GM12864 (cell line): ENCODE measurements around the gene RPS6KA5.
"Not testable (repeated sequence)": the region's sequence is repeated elsewhere in the genome, so short reads cannot be mapped to it uniquely, and the experiment has no call there.

Source experiments
- DNase-seq: peaks from one replicate; pipeline ENCODE4 v3.0.0-alpha.2; 2011; ENCODE audit warnings: low read depth
- H3K4me3 ChIP-seq: 2 replicates; pipeline ENCODE4 v1.5.1; 2011; ENCODE audit warnings: mild to moderate bottlenecking, low read depth, low read length, control low read depth
- TF ChIP-seq, protein P1 (sequence below): IDR thresholded peaks from 2 replicates; pipeline ENCODE4 v1.5.1; 2011; ENCODE audit warnings: low read depth, mild to moderate bottlenecking, moderate library complexity, low read length, control low read depth, inconsistent platforms; ENCODE audit errors: missing control alignments

The RPS6KA5 gene

DNA sequence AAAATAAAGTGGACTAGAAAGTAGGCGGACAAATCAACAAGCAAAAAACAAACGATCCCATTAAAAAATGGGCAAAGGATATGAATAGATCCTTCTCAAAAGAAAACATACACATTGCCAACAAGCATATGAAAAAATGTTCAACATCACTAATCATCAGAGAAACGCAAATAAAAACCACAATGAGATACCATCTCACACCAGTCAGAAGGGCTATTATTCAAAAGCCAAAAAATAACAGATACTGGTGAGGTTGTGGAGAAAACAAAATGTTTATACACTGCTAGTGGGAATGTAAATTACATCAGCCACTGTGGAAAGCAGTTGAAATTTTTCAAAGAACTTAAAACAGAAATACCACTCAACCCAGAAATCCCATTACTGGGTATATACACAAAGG is 70.3 kb downstream of the RPS6KA5 start:
- no peak for DNase-seq
- TF ChIP-seq, protein P1, sequence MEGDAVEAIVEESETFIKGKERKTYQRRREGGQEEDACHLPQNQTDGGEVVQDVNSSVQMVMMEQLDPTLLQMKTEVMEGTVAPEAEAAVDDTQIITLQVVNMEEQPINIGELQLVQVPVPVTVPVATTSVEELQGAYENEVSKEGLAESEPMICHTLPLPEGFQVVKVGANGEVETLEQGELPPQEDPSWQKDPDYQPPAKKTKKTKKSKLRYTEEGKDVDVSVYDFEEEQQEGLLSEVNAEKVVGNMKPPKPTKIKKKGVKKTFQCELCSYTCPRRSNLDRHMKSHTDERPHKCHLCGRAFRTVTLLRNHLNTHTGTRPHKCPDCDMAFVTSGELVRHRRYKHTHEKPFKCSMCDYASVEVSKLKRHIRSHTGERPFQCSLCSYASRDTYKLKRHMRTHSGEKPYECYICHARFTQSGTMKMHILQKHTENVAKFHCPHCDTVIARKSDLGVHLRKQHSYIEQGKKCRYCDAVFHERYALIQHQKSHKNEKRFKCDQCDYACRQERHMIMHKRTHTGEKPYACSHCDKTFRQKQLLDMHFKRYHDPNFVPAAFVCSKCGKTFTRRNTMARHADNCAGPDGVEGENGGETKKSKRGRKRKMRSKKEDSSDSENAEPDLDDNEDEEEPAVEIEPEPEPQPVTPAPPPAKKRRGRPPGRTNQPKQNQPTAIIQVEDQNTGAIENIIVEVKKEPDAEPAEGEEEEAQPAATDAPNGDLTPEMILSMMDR, result no peak

DNA sequence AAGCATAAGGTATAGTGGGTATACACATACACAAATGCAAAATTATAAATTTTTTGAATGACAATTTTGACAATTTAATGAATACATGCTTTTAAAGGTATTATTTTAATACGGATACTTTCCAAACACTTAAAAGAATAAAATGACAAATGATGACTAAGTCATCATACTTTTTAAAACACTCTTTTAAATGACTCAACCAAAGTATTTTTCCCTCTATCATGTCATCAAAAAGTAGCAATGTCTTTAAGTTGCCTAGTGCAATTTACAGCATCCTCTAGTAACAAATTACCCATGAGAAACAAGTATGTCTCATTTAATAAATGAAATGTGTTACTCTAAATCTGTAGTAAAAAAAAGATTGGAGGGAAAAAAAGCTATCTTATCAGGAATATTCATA is 73.3 kb downstream of the RPS6KA5 start:
- no peak overlapping the region for H3K4me3 ChIP-seq
- DNase-seq, result no peak
- TF ChIP-seq, protein P1, result no peak

More for the DNA sequence above, 70.3 kb downstream of the RPS6KA5 start:
- H3K4me3 ChIP-seq, result no peak overlapping the region

DNA sequence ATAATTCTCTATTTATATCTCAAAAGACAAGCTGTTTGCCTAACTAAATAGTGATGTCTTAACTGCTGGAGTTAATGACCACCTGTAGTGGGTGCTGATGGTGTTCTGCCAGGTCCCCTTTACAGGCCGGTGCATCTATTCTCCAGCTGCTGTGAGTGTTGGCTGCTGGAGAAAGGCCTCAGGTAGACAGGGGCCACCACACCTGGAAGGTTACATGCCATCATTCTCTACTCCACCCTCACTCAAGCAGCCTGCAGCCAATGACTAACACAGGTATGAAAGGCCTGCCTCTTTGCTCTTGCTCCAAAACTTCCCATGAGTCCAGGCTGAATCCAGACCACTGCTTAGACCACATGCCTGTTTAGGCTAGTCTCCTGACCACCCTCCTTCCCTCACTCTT is 73.9 kb downstream of the RPS6KA5 start:
- no peak overlapping the region for H3K4me3 ChIP-seq
- TF ChIP-seq, protein P1, result no peak
- no peak for DNase-seq

DNA sequence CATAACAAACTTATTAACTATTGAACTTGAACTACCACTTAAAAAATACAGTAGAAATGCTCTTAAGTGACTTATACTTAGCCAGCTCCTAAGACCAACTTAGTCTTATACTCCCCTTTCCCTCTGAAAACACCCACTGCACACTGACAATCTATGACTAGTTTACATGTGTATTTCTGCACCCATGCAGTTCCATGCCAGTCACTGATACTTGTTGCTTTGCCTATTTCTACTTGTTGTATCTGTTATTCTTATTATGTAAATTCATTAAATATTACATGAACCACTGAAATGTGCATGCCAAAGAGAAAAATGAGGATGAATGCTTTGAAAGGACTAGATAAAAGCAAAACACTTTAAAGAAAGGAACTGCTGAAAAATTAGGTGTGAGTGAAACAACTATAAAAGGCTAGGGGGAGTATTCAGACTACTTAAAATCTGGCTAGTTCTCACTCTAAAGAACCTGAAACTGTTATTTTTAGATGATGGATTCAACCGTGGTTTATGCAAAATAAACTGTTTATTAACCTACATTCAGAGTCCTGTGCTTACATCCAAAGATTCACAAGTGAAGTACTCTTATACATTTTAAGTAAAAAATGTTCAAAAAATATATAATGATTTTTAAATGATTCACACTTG is 74.7 kb downstream of the RPS6KA5 start:
- TF ChIP-seq, protein P1, result peak; percentile 3
- H3K4me3 ChIP-seq, result no peak overlapping the region
- no peak for DNase-seq

DNA sequence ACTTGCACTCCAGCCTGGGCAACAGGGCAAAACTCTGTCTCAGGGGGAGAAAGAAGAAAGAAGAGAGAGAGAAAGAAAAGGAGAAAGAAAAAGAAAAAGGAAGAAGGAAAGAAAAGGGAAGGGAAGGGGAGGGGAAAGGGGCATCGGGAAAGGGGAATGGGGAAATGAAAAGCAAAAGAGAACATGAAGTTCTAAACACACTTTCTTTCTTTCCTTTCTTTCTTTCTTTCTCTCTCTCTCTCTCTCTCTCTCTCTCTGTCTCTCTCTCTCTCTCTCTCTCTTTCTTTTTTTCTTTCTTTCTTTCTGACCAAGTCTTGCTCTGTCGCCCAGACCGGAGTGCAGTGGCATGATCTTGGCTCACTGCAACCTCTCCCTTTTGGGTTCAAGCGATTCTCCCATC is 76.9 kb downstream of the RPS6KA5 start:
- TF ChIP-seq, protein P1, result no peak
- no peak for DNase-seq
- no peak overlapping the region for H3K4me3 ChIP-seq

DNA sequence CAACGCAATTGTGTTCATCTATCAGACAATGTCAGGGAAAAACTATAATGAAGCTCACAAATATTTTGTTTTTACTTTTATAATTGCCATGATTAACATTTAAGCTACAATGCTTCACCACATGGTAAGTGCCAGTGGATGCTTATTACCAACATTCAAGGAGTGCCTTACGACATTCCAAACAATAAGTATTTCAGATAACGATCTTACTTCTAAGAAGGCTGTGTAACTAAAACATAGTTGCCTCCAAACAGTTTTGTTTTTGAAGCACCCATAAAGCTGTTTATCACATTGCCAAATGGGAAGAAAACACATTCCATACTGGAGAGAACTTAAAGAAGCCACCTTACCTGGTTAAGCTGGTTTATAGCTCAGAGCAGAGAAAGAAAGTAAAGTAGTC is 78.8 kb downstream of the RPS6KA5 start:
- TF ChIP-seq, protein P1, result no peak
- no peak for DNase-seq
- H3K4me3 ChIP-seq, result no peak overlapping the region

DNA sequence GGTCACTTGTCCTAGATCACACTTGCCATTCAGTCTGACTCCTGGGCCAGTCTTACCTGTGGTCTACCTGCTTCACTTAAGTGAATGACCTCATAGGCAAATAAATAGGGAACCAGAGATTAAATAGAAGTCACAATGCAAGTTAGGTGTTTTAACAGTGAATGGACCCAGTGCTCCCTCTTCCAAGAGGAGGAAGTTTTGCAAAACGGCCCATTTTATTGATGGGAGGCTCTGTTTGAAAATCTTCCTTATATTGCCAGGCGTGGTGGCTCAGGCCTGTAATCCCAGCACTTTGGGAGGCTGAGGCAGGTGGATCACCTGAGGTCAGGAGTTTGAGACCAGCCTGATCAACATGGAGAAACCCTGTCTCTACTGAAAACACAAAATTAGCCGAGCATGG is 79.8 kb downstream of the RPS6KA5 start:
- not testable (repeated sequence) for DNase-seq, H3K4me3 ChIP-seq
